Activated CD4-positive, alpha-beta T cell treated with anti-CD3 and anti-CD28 coated beads, Interleukin-2, Interleukin-6, amounts not matched to agents 100 ng/mL and 50 ng/mL, durations not matched to agents 16 hours and 8 hours (primary cell): ENCODE measurements around the gene ZNF804B.
"Not testable (repeated sequence)": the region's sequence is repeated elsewhere in the genome, so short reads cannot be mapped to it uniquely, and the experiment has no call there.

Source experiments
- DNase-seq: peaks from one replicate; pipeline ENCODE4 v3.0.0-alpha.2; 2020

ZNF804B gene

DNA sequence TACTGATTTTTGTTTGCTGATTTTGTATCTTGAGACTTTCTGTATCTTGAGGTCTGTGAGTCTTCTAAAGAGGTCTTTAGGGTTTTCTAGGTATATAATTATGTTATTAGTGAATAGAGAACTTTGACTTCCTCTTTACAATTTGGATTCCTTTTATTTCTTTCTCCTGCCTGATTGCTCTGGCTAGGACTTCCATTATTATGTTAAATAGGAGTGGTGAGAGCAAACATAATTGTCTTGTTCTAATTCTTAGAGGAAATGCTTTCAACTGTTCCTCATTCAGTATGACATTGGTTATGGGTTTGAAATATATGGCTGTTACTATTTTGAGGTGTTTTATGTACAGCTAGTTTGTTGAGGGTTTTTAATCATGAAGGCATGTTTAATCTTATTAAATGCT lies 344.1 kb downstream of the ZNF804B start:
- DNase-seq = no peak

DNA sequence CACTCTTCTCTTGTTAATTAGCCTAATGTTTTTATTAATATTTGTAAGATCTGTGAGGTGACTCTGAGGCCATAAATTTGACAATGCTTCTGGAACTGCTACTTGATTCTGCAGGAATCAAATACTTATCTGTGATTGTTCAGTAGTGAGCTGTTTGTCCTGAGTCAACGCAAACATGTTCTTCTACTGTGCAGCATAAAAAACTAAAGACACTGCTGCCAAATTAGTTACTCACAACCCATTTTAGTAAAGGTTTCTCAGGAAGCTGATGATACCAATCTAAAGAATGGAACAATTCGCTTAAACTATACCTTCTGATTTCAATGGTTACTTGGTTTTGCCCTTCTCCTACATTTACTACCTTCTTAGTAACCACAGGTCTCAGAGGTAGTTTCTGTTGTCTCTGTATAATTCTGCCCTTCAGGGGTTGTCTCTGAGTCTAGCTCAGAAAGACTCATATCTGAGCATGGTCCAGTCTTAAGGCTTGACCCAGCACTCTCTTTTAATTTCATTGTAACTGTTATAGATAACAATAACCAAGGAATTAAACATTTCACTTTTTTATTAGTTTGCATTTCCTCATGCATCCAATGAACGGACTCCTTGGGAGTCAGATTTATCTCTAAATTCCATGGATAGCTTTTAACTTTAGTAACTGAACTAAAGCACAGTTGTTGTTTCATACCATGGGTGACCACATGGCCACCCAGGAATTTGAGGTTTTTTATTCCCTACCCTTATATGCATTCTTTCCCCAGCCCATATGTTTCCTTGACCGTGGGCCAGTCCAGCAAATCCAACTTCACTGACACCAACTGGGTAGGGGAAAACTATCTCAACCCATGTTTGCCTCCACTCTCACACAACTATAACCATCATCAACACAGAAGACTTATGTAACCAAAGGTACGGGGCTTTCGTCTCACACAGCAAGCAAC lies 345.5 kb downstream of the ZNF804B start:
- DNase-seq = no peak

DNA sequence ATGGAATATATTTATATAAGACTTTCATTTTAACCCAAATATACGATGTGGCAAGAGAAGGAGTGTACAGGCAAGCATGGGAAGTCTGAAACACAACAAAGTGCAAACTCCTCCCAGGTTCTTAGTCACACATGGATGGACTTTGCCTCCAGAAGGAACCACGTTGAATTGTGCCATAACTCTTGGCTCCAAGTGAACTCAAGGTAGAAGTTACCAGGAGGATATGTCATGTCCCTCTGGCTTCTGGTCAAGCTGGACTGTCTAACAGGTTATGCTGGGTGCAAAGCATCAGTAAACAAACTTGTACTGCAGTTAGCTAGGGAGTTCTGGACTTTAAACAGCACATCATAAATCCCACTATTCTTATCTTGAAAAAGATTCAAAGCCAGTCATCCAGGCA lies 364.4 kb downstream of the ZNF804B start:
- DNase-seq = no peak

DNA sequence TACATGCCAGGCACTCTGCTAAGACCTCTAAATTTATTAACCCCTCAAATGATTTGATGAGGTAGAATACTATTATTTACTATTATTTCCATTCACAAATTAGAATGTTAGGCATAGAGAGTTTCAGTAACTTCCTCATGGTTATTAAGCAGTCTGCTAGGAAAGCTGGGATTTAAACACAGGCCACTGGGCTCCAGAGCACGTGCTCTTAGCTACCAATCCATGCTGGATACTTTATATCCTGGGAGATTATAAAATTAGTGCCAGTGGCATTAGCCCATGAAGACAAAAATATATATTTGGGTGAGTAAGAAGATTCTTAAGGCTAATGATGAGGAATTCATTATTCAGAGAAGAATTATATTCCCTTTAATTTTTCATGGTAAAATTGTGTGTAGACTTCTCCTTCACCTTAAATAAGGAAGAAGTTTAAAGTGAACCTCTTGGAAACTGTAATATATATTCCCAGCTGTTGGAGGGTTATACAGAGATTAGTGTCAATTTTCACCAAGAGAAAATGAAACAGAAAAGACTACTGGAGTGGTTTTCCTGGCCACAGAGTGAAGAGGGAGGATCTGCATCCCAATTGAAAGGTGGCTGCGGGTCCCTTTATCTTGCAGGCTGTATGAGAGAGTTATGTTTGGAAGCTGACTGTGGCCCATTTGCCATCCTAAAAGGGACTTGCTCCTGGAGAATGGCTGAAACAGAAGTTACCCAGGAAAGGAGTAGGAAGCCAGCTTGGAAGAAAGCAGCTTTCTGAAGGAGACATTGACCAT lies 370.3 kb downstream of the ZNF804B start:
- no peak for DNase-seq

DNA sequence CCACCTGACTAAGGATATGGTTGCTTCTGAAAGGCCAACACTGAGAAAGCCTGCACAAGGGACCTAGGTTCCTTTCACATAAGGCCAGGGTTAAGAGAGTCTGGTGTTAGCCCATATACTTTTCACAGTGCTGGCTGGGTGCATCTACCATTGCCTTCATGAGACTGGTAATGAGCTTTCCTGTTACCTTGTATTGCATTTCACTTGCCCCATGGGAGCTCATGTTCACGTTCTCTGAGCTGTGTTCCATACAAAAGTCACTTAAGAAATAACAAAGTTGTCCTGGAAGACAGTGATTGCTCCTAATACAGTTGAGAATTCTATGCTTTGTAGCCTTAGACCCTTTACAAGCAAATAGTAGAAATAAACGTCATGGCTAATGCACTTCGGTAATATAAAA lies 373.9 kb downstream of the ZNF804B start:
- no peak for DNase-seq

DNA sequence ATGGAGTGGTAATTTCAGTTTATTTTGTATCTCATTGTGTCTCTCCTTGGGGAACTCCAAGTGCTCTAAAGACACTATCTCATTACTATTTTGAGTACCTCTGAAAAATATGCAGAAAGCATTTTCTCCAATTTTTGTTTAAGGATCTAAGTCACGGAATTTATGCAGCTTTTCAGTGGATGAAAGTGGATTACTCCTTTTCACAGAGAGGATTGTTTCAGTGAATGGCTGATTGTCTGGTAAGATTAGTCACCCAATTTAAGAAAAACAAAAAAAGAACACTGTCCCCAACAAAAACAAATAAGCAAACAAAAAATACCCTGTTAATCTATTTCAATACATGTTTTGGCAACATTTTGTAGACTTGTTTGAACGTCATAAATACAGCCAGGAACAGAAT lies 374.3 kb downstream of the ZNF804B start:
- no peak for DNase-seq

DNA sequence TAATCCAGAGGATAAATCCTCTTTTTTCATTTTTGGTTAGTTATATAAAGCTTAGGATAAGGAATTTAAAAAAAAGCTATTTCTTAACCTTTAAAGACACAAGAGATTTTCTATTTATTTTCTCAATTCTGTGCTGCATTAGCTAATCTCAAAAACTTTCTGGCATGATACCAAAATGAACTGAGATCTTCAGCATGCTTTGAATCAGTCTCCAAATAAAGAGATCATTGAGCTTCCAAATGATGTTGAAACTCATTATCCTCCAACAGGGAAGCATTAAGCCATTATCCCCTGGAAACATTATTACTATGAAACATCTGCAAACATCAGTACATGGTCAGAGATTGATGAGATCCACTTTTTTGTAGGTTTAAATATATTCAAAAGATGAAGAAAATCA lies 386.3 kb downstream of the ZNF804B start:
- DNase-seq = no peak

DNA sequence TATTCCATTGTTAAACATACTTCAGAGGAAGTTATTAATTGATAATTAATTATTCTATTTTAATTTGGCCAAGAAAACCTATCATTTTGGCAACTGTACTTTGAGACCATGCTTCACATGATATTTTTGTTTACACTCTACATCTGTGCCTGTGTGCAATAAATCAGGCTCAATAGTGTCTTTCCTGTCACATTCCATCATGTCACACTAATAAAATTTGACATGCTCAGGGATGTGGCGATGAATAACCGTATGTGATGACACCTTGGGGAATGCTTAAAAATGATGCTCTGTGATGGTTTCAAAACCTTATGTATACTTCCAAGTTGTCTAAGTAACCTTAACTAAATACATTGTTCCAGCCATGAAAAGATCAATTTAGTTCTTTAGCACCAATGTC lies 400.6 kb downstream of the ZNF804B start:
- DNase-seq = no peak

DNA sequence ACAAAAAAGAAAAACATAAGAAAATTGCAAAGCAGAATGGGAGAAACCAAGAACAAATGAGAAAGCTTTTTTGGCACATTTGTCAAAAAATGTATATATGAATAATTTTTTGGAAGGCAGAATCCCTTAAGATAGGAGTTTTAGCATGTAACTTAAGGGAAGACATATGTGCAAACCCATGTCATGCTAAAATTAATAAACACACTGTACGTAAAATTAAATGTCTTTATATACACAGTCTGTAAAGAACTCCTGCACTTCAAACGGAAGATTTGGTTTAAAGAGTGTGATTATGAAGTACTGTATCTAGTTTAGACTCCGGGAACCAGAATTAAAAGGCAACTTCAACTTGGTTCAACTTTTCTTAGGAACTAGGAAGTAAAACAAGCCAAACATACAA lies 405.9 kb downstream of the ZNF804B start:
- no peak for DNase-seq

DNA sequence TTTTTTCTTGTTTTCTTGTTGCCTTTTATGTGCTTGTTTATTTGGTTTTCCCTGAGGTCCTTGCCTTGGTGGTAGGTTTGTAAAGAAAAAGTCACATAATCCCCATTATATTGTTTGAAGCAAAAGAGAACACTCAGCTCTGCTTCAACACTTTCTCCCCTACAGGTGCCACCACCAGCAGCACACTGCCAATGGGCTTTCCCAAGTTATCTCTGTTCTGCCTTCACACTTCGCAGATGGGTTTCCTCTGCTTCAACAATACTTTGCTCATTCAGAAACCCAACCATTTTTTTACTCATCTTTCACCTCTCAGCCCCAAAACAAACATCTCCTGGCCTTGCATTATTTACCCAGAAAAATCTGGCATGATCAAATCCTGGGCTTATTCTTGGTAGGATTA lies 411.1 kb downstream of the ZNF804B start:
- DNase-seq = no peak

DNA sequence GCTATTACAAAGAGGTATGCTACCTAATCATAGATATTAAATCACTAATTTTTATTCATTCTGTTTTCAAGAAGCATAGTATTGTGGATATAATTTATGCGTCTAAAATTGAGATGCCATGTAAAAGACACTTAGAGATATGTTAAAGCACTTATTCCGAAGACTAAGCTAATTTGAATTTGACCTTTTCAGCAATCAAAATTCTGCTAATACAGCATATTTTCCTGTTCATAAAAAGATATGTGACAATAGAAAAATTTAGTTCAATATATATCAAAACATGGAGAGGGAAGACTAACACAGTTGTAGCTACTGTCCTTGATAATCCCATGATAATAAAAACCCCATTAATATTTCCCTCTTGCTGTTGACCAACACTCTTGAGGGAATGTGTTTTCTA lies 422.6 kb downstream of the ZNF804B start:
- no peak for DNase-seq

DNA sequence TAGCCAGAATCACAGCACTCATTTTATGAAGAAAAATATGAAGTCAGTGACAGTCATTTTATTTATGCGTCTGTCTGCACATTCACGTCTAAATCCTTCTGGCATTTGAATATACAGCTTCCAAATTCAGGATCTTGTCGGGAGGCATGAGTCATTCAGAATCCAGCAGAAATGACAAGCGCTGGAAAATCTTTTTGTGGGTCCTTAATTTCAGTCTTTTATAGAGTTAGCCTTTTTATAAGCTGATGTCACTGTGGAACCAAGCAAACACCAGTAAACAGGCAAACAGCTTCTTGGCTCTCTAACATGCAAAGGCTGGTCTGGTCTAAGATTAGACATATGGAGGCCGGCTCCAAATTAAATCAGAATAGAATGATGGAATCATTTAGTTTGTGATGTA lies 424.2 kb downstream of the ZNF804B start:
- DNase-seq = no peak

DNA sequence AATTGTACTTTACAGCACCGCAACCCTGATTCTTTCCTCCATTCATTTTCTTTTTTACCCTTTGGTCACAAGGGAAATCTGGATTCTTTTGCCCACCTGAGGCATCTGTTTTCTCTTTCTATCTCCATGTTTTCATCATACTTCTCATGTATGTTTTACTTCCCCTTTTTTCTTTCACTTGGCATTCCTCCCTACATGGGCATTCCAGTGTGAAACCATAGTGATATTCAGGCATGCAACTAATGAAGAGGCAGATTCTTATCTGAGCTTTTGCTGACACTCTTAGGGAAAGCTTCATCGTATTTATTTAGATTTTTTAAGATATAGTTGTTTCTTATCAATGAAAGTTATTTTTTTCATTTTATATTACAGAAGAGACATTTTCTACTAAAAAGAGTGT lies 441.3 kb downstream of the ZNF804B start:
- no peak for DNase-seq

DNA sequence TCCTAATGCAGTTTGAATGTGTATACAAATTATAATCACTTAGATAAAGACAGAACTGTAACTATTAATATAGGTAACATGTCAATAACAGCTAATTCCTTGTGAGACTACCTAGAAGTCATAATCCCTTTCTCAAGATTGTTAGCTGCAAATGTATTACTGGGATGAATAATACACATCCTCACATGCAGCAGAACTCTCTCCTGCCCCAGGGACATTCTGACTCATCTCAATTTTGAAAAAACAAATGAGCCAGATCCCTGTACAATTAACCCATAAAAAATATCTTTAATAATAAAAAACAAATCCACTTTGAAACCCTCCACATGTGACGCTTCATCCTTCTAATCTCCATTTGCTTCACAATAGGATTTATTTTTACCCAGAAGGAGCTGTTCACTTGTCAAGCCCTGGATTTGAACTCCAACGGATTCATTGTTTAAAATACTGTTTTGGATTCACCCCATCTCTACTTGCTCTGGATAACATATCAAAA lies 464.4 kb downstream of the ZNF804B start:
- no peak for DNase-seq

DNA sequence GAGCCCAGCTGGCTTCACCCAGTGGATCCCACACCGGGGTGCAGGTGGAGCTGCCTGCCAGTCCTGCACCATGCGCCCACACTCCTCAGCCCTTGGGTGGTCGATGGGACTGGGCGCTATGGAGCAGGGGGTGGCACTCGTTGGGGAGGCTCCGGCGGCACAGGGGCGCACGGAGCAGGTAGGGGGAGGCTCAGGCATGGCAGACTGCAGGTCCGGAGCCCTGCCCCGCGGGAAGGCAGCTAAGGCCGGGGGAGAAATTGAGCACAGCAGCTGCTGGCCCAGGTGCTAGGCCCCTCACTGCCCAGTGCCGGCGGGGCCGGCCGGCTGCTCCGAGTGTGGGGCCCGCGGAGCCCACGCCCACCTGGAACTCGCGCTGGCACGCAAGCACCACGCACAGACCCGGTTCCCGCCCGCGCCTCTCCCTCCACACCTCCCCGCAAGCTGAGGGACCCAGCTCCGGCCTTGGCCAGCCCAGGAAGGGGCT lies 469.2 kb downstream of the ZNF804B start:
- not testable (repeated sequence) for DNase-seq

DNA sequence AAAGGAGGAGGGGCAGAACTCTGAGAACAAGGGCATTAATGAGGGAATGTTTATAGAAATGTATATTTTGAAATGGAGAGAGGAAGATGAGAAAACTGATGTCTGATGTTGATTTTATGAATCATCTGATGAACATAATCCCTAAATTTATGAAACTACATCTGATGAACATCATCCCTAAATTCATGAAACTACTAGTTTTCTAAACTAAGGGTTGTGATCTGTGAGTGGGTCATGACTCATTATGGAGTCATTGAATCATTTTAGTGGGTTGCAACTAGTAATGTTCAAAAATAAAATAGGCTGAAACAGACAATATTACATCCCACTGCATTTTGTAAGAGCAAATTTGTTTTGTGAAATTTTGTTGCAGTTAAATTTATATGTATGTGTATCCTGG lies 478.7 kb downstream of the ZNF804B start:
- DNase-seq = no peak

DNA sequence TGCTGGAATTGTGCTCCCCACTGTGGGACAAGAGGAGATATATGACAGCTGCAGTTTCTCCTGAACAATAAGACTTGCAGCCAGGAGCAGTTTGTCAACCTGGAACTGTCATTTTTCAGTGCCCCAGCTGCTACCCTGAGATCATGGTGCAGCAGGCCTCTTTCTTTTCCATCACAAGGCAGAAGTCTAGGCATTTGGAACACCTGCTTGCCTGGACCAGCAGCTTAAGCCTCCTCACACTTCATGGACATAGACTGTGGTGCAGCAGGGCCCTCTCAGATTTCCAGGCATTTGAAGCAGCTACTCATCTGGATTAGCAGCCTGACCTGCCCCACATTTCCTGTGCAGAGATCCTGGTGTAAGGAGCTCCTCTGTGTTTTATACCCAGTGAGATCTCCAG lies 486.7 kb downstream of the ZNF804B start:
- no peak for DNase-seq

DNA sequence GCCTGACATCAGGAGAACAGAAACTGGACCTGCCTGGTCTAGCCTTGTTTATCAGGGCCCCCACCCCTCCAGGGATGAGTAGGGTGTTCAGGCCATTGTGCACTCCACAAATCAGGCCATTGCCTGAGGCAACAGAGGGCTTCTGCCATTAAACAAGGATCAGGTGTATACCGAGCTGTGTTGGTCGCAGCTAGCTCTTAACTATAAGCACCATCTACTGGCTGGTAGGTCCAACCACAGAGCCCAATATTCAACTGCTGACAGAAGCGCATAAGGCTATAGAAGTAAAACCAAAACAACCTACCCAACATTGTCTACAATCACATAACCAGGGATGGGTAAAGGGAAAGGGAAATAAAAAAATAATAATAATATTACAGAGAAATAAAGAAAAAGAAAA lies 487.7 kb downstream of the ZNF804B start:
- DNase-seq = no peak

DNA sequence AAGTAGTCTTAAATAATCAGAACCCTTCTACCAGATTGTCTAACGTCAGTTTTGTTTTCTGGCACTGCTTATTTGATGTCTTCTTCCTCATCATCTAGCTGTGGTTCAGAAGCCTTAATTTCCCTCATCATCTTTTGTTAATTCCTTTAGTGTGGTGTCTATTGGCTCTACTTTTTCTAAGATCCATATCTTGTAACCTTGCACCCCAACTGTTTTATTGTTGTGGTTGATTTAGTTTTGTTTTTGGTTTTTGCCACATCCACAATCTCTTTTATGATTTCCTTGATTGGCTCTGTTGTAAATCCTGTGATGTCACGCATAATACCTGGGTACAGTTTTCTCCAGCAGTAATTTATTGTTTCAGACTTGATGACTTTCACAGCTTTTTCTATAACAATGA lies 499.6 kb downstream of the ZNF804B start:
- no peak for DNase-seq

DNA sequence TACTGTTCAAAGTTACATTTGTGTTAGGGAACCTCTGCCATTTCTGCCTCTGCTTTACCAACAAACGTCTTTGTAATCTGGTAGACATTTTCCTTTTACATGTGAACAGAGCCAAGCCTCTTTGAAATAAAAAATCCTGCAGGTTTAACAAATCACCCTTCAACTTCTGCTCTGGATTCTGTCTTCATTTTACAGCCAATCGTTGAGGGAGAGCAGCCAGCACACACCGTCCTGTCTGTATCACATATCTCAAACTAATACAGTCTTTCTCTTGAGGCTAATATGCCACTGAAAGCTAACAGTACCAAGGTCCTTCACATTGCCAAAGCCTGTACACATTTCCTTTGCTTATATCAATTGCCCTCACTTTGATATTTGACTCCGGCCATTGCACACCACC lies 504.6 kb downstream of the ZNF804B start:
- DNase-seq = no peak

DNA sequence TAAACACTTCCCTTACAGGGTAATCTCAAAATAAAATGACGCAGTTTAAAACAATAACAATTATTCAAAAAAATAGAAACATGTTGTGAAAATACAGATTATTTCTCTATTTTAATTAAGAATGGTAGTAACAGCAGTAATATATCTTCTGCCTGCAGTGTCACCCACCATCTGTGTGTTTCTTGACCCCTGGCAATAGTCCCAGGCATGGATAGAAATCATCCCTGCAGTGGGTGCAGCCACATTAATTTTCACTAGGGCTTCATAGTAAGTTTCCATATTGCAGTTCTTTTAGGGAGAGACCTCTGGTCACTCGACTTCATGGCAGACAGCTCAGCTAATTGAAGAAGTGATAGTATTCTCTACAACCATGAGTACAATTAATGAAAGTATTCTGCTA lies 506.1 kb downstream of the ZNF804B start:
- DNase-seq = no peak

DNA sequence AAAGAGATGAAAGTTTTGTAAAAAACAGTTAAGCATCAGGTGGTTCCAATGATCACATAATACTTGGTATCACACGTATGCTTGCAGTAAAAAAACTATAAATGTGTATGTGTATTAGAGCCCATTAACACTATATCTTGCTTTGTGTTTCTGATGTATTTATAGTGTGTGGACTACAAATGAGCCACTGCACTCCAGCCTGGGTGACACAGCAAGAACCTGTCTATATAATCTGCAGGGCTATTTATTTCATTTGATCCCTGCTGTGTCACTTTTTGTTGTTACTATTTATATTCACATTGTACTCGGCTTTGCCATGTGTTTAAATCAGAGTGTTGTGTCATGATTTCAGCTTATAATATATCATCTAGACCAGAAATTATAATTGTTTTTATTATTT lies 523.8 kb downstream of the ZNF804B start:
- DNase-seq = no peak

DNA sequence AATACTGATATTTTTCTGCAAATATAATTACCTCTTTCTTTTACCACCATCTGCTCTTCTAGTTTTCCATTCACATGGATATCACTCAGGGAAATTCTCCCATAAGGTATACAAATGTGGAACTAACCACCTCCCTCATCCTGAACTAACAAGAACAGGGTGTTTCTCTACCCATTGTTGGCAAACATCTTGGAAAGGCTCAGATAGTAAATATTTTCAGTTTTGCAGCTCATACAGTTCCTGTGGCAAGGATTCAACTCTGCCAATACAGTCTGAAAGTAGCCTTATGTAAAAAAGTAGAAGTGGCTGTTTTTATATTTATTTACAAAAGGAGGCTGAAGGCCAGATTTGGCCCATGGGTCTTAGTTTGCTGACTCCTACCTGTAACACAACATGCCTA lies 549.0 kb downstream of the ZNF804B start:
- DNase-seq = no peak

DNA sequence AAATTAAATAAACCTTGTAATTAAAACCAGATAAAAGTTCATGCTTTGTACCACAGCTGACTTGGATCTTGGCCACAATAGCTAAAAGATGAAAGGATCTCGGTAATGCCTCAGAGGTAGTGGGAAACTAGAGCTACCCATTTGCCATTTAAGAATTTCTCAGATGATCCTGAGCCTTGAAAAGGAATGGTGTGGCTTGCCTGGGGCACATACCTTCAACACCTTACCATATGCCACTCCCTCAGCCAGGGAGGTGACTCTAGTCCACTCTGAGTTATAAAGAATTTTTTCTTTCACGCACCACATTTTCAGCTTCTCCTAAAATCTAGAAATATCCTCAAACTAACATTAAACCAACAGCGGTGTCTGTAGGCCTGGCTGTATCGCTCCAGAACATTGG lies 552.4 kb downstream of the ZNF804B start:
- no peak for DNase-seq
